NT2/D1 (cell line): ENCODE measurements around the gene PHF2.

Source experiments
- SUZ12 ChIP-seq: IDR thresholded peaks from 2 replicates; pipeline ENCODE4 v1.6.1; 2011; ENCODE audit not compliant: insufficient read length, insufficient read depth; ENCODE audit errors: extremely low read depth
- YY1 ChIP-seq: IDR thresholded peaks from 2 replicates; pipeline ENCODE4 v1.6.1; 2011; ENCODE audit not compliant: insufficient read length, insufficient read depth
- ZNF274 ChIP-seq: IDR thresholded peaks from 2 replicates; pipeline ENCODE4 v1.6.1; 2011; ENCODE audit warnings: mild to moderate bottlenecking, low read depth, low read length

DNA sequence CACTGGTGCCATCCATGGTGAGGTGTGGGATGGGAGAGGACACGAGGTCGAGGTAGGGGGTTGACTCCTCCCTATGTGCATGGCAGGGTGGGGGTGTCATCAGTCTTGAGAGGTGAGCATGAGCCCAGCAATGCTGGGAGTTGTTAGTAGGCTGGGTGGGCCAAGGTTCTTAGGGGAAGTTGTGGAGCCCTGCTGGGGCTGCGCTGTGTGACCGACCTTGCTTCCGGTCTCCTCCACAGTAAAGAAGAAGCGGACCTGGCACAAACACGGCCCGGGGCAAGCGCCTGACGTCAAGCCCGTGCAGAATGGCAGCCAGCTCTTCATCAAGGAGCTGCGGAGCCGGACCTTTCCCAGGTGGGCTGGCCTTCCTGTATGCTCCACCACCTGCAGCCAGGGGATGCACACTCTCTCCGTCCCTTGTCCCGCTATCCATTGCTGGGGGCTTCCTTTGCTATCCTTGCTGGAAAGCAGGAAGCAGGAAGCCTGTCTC is 59.8 kb downstream of the PHF2 start:
- TF ChIP-seq SUZ12, result no peak
- TF ChIP-seq YY1, result no peak
- TF ChIP-seq ZNF274, result no peak
